Endodermal cell (in vitro differentiated cells): ENCODE measurements around the gene LGALSL. TPM values are rescaled to one million over a fixed set of nuclear protein-coding genes. Genes with fewer than 3 reads are reported as not detected.

Experiments
- DNase-seq: peaks from one replicate; pipeline ENCODE4 v3.0.0-alpha.2; 2017
- H3K27ac ChIP-seq: 2 replicates; pipeline ENCODE4 v1.5.1; 2013; ENCODE audit warnings: mild to moderate bottlenecking, low read depth, low read length, moderate library complexity
- H3K27me3 ChIP-seq: 2 replicates; pipeline ENCODE4 v1.6.1; 2013; ENCODE audit warnings: mild to moderate bottlenecking, low read length, moderate library complexity; ENCODE audit not compliant: insufficient read depth, control insufficient read depth, poor library complexity, severe bottlenecking
- H3K36me3 ChIP-seq: 2 replicates; pipeline ENCODE4 v1.7.0; 2013; ENCODE audit warnings: mild to moderate bottlenecking, low read length, moderate library complexity; ENCODE audit not compliant: control insufficient read depth, insufficient read depth
- H3K4me1 ChIP-seq: one replicate; pipeline ENCODE4 v1.7.0; 2013; ENCODE audit warnings: low read length; ENCODE audit not compliant: control insufficient read depth, insufficient read depth
- H3K4me3 ChIP-seq: 2 replicates; pipeline ENCODE4 v1.5.1; 2013; ENCODE audit warnings: mild to moderate bottlenecking, low read length, moderate library complexity
- H3K9ac ChIP-seq: 2 replicates; pipeline ENCODE4 v1.6.1; 2013; ENCODE audit warnings: mild to moderate bottlenecking, low read length, moderate library complexity; ENCODE audit not compliant: poor library complexity, severe bottlenecking; ENCODE audit errors: extremely low read depth
- H3K9me3 ChIP-seq: 2 replicates; pipeline ENCODE4 v1.6.1; 2013; ENCODE audit warnings: mild to moderate bottlenecking, low read length, moderate library complexity; ENCODE audit not compliant: control insufficient read depth
- H3K27ac Mint-ChIP-seq: 2 replicates; pipeline ENCODE4 v1.8.0; 2020; ENCODE audit warnings: mixed read lengths
- H3K27me3 Mint-ChIP-seq: 2 replicates; pipeline ENCODE4 v1.8.0; 2021; ENCODE audit warnings: mild to moderate bottlenecking, mixed read lengths; ENCODE audit not compliant: insufficient read depth
- H3K36me3 Mint-ChIP-seq: 2 replicates; pipeline ENCODE4 v1.8.0; 2020; ENCODE audit warnings: low read depth, mixed read lengths
- H3K4me1 Mint-ChIP-seq: 2 replicates; pipeline ENCODE4 v1.8.0; 2020; ENCODE audit warnings: mixed read lengths
- H3K4me3 Mint-ChIP-seq: 2 replicates; pipeline ENCODE4 v1.8.0; 2020; ENCODE audit warnings: mild to moderate bottlenecking, moderate library complexity, mixed read lengths
- H3K9me3 Mint-ChIP-seq: 2 replicates; pipeline ENCODE4 v1.8.0; 2020; ENCODE audit warnings: mild to moderate bottlenecking, mixed read lengths
- CTCF ChIP-seq: fragments of 200-600 bp; sonication (generic); conservative IDR thresholded peaks from 2 replicates; pipeline ENCODE4 v1.5.0; 2021; ENCODE audit warnings: antibody characterized with exemption, mild to moderate bottlenecking
- WGBS, 2 experiments: methylation state at CpG; one replicate each; pipeline versions ENCODE4 v1.1.5 to v1.1.7; 2013; ENCODE audit warnings: missing lambda C conversion rate in 2 of 2, mixed read lengths in 1 of 2; ENCODE audit not compliant: insufficient coverage in 1 of 2, insufficient read length in 1 of 2; 5-methylcytosine and 5-hydroxymethylcytosine counted together
- total RNA-seq, 2 donors: library from RNA; stranded (reverse); fragmentation: NEBNext Ultra II Directional in 1 of 2; extraction: Animal tissue kit (Norgen Biotek cat#: 25700) in 1 of 2; gene quantifications; 2 replicates in 1 of 2; 3 replicates in 1 of 2; pipeline ENCODE4 v1.2.1, GENCODE V29; 2021

LGALSL gene
- total RNA-seq, 2 donors from 2014 or later: 22.5 to 41.7 TPM

- no peak overlapping the region for H3K4me3 Mint-ChIP-seq
- no peak for TF ChIP-seq CTCF
Measured at GRCh38 chr2:64501946-64502345, 48.0 kb downstream of the LGALSL start.

DNA sequence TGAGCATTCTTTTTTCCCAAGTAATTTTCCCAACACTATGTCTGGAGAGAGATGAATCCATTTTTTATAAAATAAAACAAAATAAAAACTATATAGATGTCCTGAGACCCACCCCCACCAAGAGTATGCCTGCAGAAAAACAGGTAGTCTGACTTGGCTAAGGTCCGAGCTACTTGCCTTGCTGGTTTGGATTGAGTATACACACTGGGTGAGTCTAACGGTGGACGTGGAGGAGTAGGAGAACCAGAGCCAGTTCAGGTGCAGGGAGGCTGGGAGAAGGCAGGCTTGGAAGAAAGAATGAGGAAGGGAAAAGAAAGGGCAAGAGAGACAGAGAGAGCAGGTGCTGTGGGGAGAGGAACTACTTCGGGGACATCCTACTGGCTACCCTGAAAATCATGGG, 48.9 kb downstream of the LGALSL start:
- H3K27ac Mint-ChIP-seq: no peak overlapping the region
- TF ChIP-seq CTCF: no peak
- peaks cover 19% of the 10 kb centered on the region for H3K4me1 Mint-ChIP-seq
- Histone ChIP-seq H3K4me1 (no peaks in the 10 kb centered on the region), H3K4me3 (no peak overlapping the region), H3K9me3 (no peaks in the 10 kb centered on the region), H3K36me3 (no peaks in the 10 kb centered on the region), H3K27ac (no peak overlapping the region), H3K9ac (no peak overlapping the region), H3K27me3 (no peaks in the 10 kb centered on the region)
- WGBS, 2 experiments: 89 to 100% methylated on average over 4 of the region's 4 CpGs
- H3K4me3 Mint-ChIP-seq: no peak overlapping the region
- no peaks in the 10 kb centered on the region for H3K36me3 Mint-ChIP-seq
- H3K27me3 Mint-ChIP-seq: no peaks in the 10 kb centered on the region
- peak; percentile 19 for DNase-seq
- H3K9me3 Mint-ChIP-seq: peaks cover 2% of the 10 kb centered on the region

More at GRCh38 chr2:64501946-64502345, 48.0 kb downstream of the LGALSL start:
- Histone ChIP-seq H3K27me3 (no peaks in the 10 kb centered on the region), H3K36me3 (no peaks in the 10 kb centered on the region), H3K4me3 (no peak overlapping the region), H3K4me1 (no peaks in the 10 kb centered on the region), H3K9ac (no peak overlapping the region), H3K9me3 (no peaks in the 10 kb centered on the region), H3K27ac (no peak overlapping the region)
- H3K4me1 Mint-ChIP-seq: peaks cover 18% of the 10 kb centered on the region
- DNase-seq: peak; percentile 13
- 95% methylated on average over 1 of the region's 1 CpG; no CpG with 5 or more reads in 1 of the 2 experiments for WGBS, 2 experiments
- H3K9me3 Mint-ChIP-seq: peaks cover 2% of the 10 kb centered on the region
- no peak overlapping the region for H3K27ac Mint-ChIP-seq
- H3K27me3 Mint-ChIP-seq: no peaks in the 10 kb centered on the region
- no peaks in the 10 kb centered on the region for H3K36me3 Mint-ChIP-seq

DNA sequence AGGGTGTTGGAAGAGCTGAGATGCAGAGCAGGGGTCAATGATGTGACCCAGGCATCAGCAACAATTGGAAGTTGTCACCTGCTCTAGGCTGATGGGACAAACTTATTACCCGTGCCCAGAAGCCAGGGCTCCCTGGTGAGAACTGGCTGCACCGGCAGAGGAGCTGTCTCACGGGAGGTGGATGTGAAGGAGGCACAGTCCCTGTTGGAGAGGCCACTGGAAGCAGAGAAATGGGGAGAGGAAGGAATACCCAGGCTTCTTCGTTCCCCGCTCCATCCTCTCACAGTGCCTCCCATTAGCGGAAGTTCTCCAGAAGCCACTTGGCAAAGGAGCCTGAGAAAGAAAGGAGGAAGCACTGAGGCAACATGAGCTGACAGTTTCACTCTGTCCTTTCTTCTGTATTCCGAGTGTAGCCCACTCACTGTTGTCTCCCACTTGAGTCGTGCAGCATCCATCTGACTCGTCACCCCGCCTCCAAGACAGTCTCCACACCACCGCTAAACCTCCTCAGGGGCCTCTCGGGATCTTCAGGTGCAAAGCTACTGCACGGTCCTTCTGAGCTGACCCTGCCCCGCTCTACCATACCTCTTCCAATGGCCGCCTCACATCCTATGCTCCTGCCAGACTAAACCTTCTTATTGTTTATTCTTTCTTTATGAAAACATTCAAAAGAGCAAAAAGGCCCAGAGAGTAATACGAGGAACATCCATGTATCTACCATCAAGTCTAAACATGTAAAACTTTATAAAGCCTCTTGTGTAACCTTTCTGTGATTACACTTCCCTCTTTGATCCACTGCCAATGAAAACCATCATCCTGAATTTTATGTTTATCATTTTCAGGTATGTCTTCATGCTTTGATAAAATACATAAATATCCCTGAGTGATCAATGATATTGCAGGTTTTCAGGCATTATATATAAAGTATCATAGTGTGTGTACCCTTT, 51.1 kb downstream of the LGALSL start:
- Histone ChIP-seq H3K9ac (no peak overlapping the region), H3K9me3 (no peaks in the 10 kb centered on the region), H3K4me1 (no peaks in the 10 kb centered on the region), H3K4me3 (no peak overlapping the region), H3K27ac (no peak overlapping the region), H3K36me3 (no peaks in the 10 kb centered on the region), H3K27me3 (no peaks in the 10 kb centered on the region)
- peaks cover 2% of the 10 kb centered on the region for H3K9me3 Mint-ChIP-seq
- H3K36me3 Mint-ChIP-seq: no peaks in the 10 kb centered on the region
- WGBS, 2 experiments: 88 to 91% methylated on average over 13 to 16 of the region's 16 CpGs
- no peak overlapping the region for H3K27ac Mint-ChIP-seq
- TF ChIP-seq CTCF: no peak
- H3K4me3 Mint-ChIP-seq: no peak overlapping the region
- peak; percentile 37 for DNase-seq
- H3K27me3 Mint-ChIP-seq: peaks cover 3% of the 10 kb centered on the region
- H3K4me1 Mint-ChIP-seq: peaks cover 8% of the 10 kb centered on the region
